Neural cell (in vitro differentiated cells): ENCODE measurements around the gene DNAH17. TPM values are rescaled to one million over a fixed set of nuclear protein-coding genes. Genes with fewer than 3 reads are reported as not detected.

ENCODE experiments used
- H2AFZ ChIP-seq: fragments of 200-600, 300-800 bp; sonication (generic), shearing (Covaris generic); 2 replicates; pipeline ENCODE4 v1.6.0; 2014; ENCODE audit warnings: low read depth, mild to moderate bottlenecking, antibody characterized with exemption, low read length, moderate library complexity
- H3F3A ChIP-seq: fragments of 200-600 bp; shearing (Covaris generic); 2 replicates; pipeline ENCODE4 v1.6.1; 2016; ENCODE audit warnings: mild to moderate bottlenecking, moderate library complexity, mixed read lengths, antibody characterized with exemption, low read length; ENCODE audit not compliant: insufficient read depth, poor library complexity, severe bottlenecking
- H3K27ac ChIP-seq: fragments of 200-600, 300-800 bp; sonication (generic), shearing (Covaris generic); 2 replicates; pipeline ENCODE4 v1.5.1; 2014; ENCODE audit warnings: mild to moderate bottlenecking, low read length, moderate library complexity
- H3K27me3 ChIP-seq: fragments of 300-800, 200-600 bp; sonication (generic), shearing (Covaris generic); 2 replicates; pipeline ENCODE4 v1.6.0; 2014; ENCODE audit warnings: mild to moderate bottlenecking, low read depth, low read length, moderate library complexity; ENCODE audit not compliant: insufficient read depth
- H3K36me3 ChIP-seq: fragments of 300-800, 200-600 bp; sonication (generic), shearing (Covaris generic); 2 replicates; pipeline ENCODE4 v1.5.1; 2014; ENCODE audit warnings: mild to moderate bottlenecking, antibody characterized with exemption, low read length, moderate library complexity; ENCODE audit not compliant: insufficient read depth
- H3K4me2 ChIP-seq: fragments of 300-800, 200-600 bp; sonication (generic), shearing (Covaris generic); 2 replicates; pipeline ENCODE4 v1.6.0; 2014; ENCODE audit warnings: mild to moderate bottlenecking, low read length
- H3K4me3 ChIP-seq: fragments of 300-800, 200-600 bp; sonication (generic), shearing (Covaris generic); 2 replicates; pipeline ENCODE4 v1.5.1; 2014; ENCODE audit warnings: mild to moderate bottlenecking, low read length, moderate library complexity
- H3K79me2 ChIP-seq: fragments of 200-600 bp; shearing (Covaris generic); replicated peaks from 2 replicates; pipeline ENCODE4 v1.6.0; 2014; ENCODE audit warnings: mild to moderate bottlenecking, low read length, moderate library complexity; ENCODE audit not compliant: insufficient read depth
- H3K9ac ChIP-seq: fragments of 300-800, 200-600 bp; sonication (generic), shearing (Covaris generic); 2 replicates; pipeline ENCODE4 v1.6.1; 2016; ENCODE audit warnings: mild to moderate bottlenecking, low read length, mixed read lengths
- H3K9me2 ChIP-seq: fragments of 200-600 bp; shearing (Covaris generic); 2 replicates; pipeline ENCODE4 v1.6.1; 2016; ENCODE audit warnings: mild to moderate bottlenecking, low read length, mixed read lengths; ENCODE audit not compliant: insufficient read depth
- H3K9me3 ChIP-seq: fragments of 200-600, 300-800 bp; sonication (generic), shearing (Covaris generic); 2 replicates; pipeline ENCODE4 v1.6.1; 2016; ENCODE audit warnings: mild to moderate bottlenecking, mixed run types, low read length, moderate library complexity, mixed read lengths
- H4K20me1 ChIP-seq: fragments of 200-600 bp; shearing (Covaris generic); 2 replicates; pipeline ENCODE4 v1.6.1; 2016; ENCODE audit warnings: mild to moderate bottlenecking, mixed run types; ENCODE audit not compliant: insufficient read depth
- EP300 ChIP-seq: fragments of 450-650 bp; conservative IDR thresholded peaks from 2 replicates; pipeline ENCODE4 v1.6.1; 2014; ENCODE audit warnings: antibody characterized with exemption, mild to moderate bottlenecking, moderate library complexity; ENCODE audit not compliant: poor library complexity, severe bottlenecking
- EZH2 ChIP-seq: fragments of 200-600, 300-800 bp; shearing (Covaris generic), sonication (generic); IDR thresholded peaks from 2 replicates; pipeline ENCODE4 v1.6.1; 2014; ENCODE audit warnings: antibody characterized with exemption, low read length, borderline replicate concordance, mild to moderate bottlenecking; ENCODE audit not compliant: insufficient read depth, poor library complexity, severe bottlenecking
- MXI1 ChIP-seq: fragments of 450-650 bp; conservative IDR thresholded peaks from 2 replicates; pipeline ENCODE4 v1.6.1; 2014; ENCODE audit warnings: antibody characterized with exemption, mild to moderate bottlenecking; ENCODE audit not compliant: poor library complexity, severe bottlenecking
- POLR2AphosphoS5 ChIP-seq: IDR thresholded peaks from 2 replicates; pipeline ENCODE4 v1.6.1; 2012
- RAD21 ChIP-seq: fragments of 450-650 bp; conservative IDR thresholded peaks from 2 replicates; pipeline ENCODE4 v1.6.1; 2014; ENCODE audit warnings: antibody characterized with exemption, mild to moderate bottlenecking, moderate library complexity
- REST ChIP-seq: IDR thresholded peaks from 2 replicates; pipeline ENCODE4 v1.6.1; 2012; ENCODE audit warnings: borderline replicate concordance
- SMC3 ChIP-seq: fragments of 450-650 bp; conservative IDR thresholded peaks from 2 replicates; pipeline ENCODE4 v1.6.1; 2014; ENCODE audit warnings: antibody characterized with exemption, mild to moderate bottlenecking, moderate library complexity; ENCODE audit not compliant: poor library complexity
- TAF1 ChIP-seq: IDR thresholded peaks from 2 replicates; pipeline ENCODE4 v1.6.1; 2012; ENCODE audit warnings: low read depth
- polyA plus RNA-seq: library from polyadenylated mRNA; depleted of rRNA; stranded (reverse); fragments of >200 nt; gene quantifications from 2 replicates; pipeline ENCODE4 v1.2.3, GENCODE V29; 2014
- TF ChIP-seq, protein P1 (sequence below): fragments of 450-650 bp; IDR thresholded peaks from 2 replicates; pipeline ENCODE4 v1.5.1; 2014; ENCODE audit warnings: antibody characterized with exemption, mild to moderate bottlenecking, moderate library complexity; ENCODE audit not compliant: poor library complexity, severe bottlenecking

Gene DNAH17
- polyA plus RNA-seq, 1 donor from 2014 or later: not detected

GRCh38 chr17:78599419-78599818 is 22.2 kb upstream of the DNAH17 start:
- no peaks in the 10 kb centered on the region for H3K9me3 ChIP-seq
- no peak overlapping the region for H3K9ac ChIP-seq
- no peaks in the 10 kb centered on the region for H3K36me3 ChIP-seq
- H3K79me2 ChIP-seq: no peaks in the 10 kb centered on the region
- H4K20me1 ChIP-seq: no peaks in the 10 kb centered on the region
- no peaks in the 10 kb centered on the region for H3K27me3 ChIP-seq
- H3K27ac ChIP-seq: no peak overlapping the region
- no peak overlapping the region for H3K4me2 ChIP-seq
- TF ChIP-seq RAD21 (no peak), REST (no peak), TAF1 (no peak), POLR2AphosphoS5 (no peak), EP300 (no peak), MXI1 (no peak), SMC3 (no peak), EZH2 (no peak)
- TF ChIP-seq, protein P1, sequence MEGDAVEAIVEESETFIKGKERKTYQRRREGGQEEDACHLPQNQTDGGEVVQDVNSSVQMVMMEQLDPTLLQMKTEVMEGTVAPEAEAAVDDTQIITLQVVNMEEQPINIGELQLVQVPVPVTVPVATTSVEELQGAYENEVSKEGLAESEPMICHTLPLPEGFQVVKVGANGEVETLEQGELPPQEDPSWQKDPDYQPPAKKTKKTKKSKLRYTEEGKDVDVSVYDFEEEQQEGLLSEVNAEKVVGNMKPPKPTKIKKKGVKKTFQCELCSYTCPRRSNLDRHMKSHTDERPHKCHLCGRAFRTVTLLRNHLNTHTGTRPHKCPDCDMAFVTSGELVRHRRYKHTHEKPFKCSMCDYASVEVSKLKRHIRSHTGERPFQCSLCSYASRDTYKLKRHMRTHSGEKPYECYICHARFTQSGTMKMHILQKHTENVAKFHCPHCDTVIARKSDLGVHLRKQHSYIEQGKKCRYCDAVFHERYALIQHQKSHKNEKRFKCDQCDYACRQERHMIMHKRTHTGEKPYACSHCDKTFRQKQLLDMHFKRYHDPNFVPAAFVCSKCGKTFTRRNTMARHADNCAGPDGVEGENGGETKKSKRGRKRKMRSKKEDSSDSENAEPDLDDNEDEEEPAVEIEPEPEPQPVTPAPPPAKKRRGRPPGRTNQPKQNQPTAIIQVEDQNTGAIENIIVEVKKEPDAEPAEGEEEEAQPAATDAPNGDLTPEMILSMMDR: no peak
- no peak overlapping the region for H2AFZ ChIP-seq
- H3K9me2 ChIP-seq: no peaks in the 10 kb centered on the region
- H3K4me3 ChIP-seq: no peak overlapping the region
- no peaks in the 10 kb centered on the region for H3F3A ChIP-seq

DNA sequence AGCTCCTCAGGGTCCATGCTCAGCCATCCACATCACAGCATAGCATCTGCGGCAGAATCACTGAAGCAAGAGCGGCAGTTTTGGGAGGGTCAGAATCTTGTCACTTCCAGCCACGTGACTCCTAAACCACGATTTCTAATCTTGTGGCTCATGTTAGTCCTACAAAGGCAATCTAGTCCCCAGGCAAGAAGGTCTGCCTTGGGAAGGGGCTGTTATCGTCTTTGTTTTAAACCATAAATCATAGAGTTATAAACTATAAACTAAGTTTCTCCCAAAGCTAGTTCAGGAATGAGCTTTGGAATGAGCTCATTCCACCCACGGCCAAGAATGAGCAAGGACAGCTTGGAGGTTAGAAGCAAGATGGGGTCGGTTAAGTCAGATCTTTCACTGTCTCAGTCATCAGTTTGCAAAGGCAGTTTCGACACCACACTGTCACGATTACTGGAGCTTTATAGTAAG is 20.8 kb upstream of the DNAH17 start:
- H3K79me2 ChIP-seq: no peaks in the 10 kb centered on the region
- no peak overlapping the region for H3K9ac ChIP-seq
- no peaks in the 10 kb centered on the region for H3K9me3 ChIP-seq
- H3K27ac ChIP-seq: no peak overlapping the region
- no peaks in the 10 kb centered on the region for H4K20me1 ChIP-seq
- H3K4me2 ChIP-seq: no peak overlapping the region
- no peaks in the 10 kb centered on the region for H3F3A ChIP-seq
- TF ChIP-seq POLR2AphosphoS5: no peak
- no peak for TF ChIP-seq MXI1
- no peak for TF ChIP-seq EZH2
- TF ChIP-seq, protein P1: no peak
- TF ChIP-seq SMC3: no peak
- no peak for TF ChIP-seq TAF1
- no peak for TF ChIP-seq EP300
- H3K9me2 ChIP-seq: no peaks in the 10 kb centered on the region
- H3K4me3 ChIP-seq: no peak overlapping the region
- no peaks in the 10 kb centered on the region for H3K36me3 ChIP-seq
- no peaks in the 10 kb centered on the region for H3K27me3 ChIP-seq
- no peak overlapping the region for H2AFZ ChIP-seq
